GM23338 (cell line): ENCODE results near the gene SLC45A1. TPM values are rescaled to one million over a fixed set of nuclear protein-coding genes. Genes with fewer than 3 reads are reported as not detected.

ENCODE experiments used
- ATAC-seq: fragments of 200-7000 bp; cut with Tn5 transposase; 3 replicates; pipeline ENCODE4 v1.9.1; 2020
- DNase-seq: peaks from one replicate; pipeline ENCODE4 v3.0.0-alpha.2; 2015; ENCODE audit warnings: low spot score
- H2AFZ ChIP-seq: fragments of 200-600 bp; sonication (generic); 2 replicates; pipeline ENCODE4 v1.8.0; 2016; ENCODE audit warnings: antibody characterized with exemption, mild to moderate bottlenecking, moderate library complexity
- H3F3A ChIP-seq: fragments of 200-600 bp; sonication (generic); replicated peaks from 2 replicates; pipeline ENCODE4 v1.8.0; 2017; ENCODE audit warnings: antibody characterized with exemption, mixed run types, low read depth
- H3K27ac ChIP-seq: fragments of 200-600 bp; sonication (generic); 2 replicates; pipeline ENCODE4 v1.6.1; 2016; ENCODE audit warnings: low read depth
- H3K27me3 ChIP-seq: fragments of 200-600 bp; sonication (generic); 2 replicates; pipeline ENCODE4 v1.8.0; 2016; ENCODE audit warnings: mild to moderate bottlenecking, mixed run types, moderate library complexity; ENCODE audit not compliant: insufficient read depth
- H3K36me3 ChIP-seq: fragments of 200-600 bp; sonication (generic); 2 replicates; pipeline ENCODE4 v1.8.0; 2016; ENCODE audit warnings: mild to moderate bottlenecking; ENCODE audit not compliant: insufficient read depth
- H3K4me1 ChIP-seq: fragments of 200-600 bp; sonication (generic); 2 replicates; pipeline ENCODE4 v1.8.0; 2016; ENCODE audit warnings: mild to moderate bottlenecking, moderate library complexity; ENCODE audit not compliant: insufficient read depth
- H3K4me2 ChIP-seq: fragments of 200-600 bp; sonication (generic); 2 replicates; pipeline ENCODE4 v1.7.1; 2017; ENCODE audit warnings: mixed run types
- H3K4me3 ChIP-seq: fragments of 200-600 bp; sonication (generic); 2 replicates; pipeline ENCODE4 v1.6.1; 2016; ENCODE audit warnings: mixed run types
- H3K79me2 ChIP-seq: fragments of 200-600 bp; sonication (generic); replicated peaks from 2 replicates; pipeline ENCODE4 v1.8.0; 2017; ENCODE audit warnings: mild to moderate bottlenecking; ENCODE audit not compliant: insufficient read depth
- H3K9me2 ChIP-seq: fragments of 200-600 bp; sonication (generic); 2 replicates; pipeline ENCODE4 v1.8.0; 2017; ENCODE audit not compliant: insufficient read depth
- H4K20me1 ChIP-seq: fragments of 200-600 bp; sonication (generic); replicated peaks from 2 replicates; pipeline ENCODE4 v1.8.0; 2017; ENCODE audit warnings: mild to moderate bottlenecking; ENCODE audit not compliant: insufficient read depth
- H3K27ac Mint-ChIP-seq: 2 replicates; pipeline ENCODE4 v1.8.0; 2020; ENCODE audit warnings: inconsistent platforms, mild to moderate bottlenecking, moderate library complexity, mixed read lengths
- H3K27me3 Mint-ChIP-seq: 3 replicates; pipeline ENCODE4 v1.8.0; 2022; ENCODE audit warnings: low read depth, mild to moderate bottlenecking, moderate library complexity, mixed read lengths, inconsistent platforms; ENCODE audit not compliant: insufficient read depth, poor library complexity
- H3K36me3 Mint-ChIP-seq: 3 replicates; pipeline ENCODE4 v1.8.0; 2021; ENCODE audit warnings: low read depth, mild to moderate bottlenecking, inconsistent platforms, moderate library complexity, mixed read lengths
- H3K4me1 Mint-ChIP-seq: 3 replicates; pipeline ENCODE4 v1.8.0; 2020; ENCODE audit warnings: mild to moderate bottlenecking, inconsistent platforms, mixed read lengths
- H3K4me3 Mint-ChIP-seq: 3 replicates; pipeline ENCODE4 v1.8.0; 2021; ENCODE audit warnings: moderate library complexity, mild to moderate bottlenecking, inconsistent platforms, mixed read lengths
- H3K9me3 Mint-ChIP-seq: 3 replicates; pipeline ENCODE4 v1.8.0; 2020; ENCODE audit warnings: moderate library complexity, mild to moderate bottlenecking, inconsistent platforms, mixed read lengths
- CREB1 ChIP-seq: fragments of 250-450 bp; sonication (Bioruptor Pico); IDR thresholded peaks from 2 replicates; pipeline ENCODE4 v1.5.0; 2020; ENCODE audit warnings: low read depth, mild to moderate bottlenecking, moderate library complexity
- EZH2 ChIP-seq: fragments of 200-600 bp; sonication (generic); IDR thresholded peaks from one replicate; pipeline ENCODE4 v1.8.0; 2017; ENCODE audit warnings: antibody characterized with exemption, mild to moderate bottlenecking, low read depth; ENCODE audit not compliant: unreplicated experiment
- EZH2phosphoT487 ChIP-seq: fragments of 200-600 bp; sonication (generic); IDR thresholded peaks from one replicate; pipeline ENCODE4 v1.8.1; 2018; ENCODE audit warnings: antibody characterized with exemption; ENCODE audit not compliant: unreplicated experiment
- JUNB ChIP-seq: IDR thresholded peaks from one replicate; pipeline ENCODE4 v1.6.1; 2016; ENCODE audit warnings: antibody characterized with exemption; ENCODE audit not compliant: unreplicated experiment
- STAT1 ChIP-seq: IDR thresholded peaks from one replicate; pipeline ENCODE4 v1.6.1; 2016; ENCODE audit warnings: antibody characterized with exemption; ENCODE audit not compliant: unreplicated experiment
- ZNF331 ChIP-seq: fragments of 250-450 bp; sonication (Bioruptor Pico); IDR thresholded peaks from 2 replicates; pipeline ENCODE4 v1.5.0; 2020; ENCODE audit warnings: low read depth, mild to moderate bottlenecking, moderate library complexity
- polyA plus RNA-seq: library from polyadenylated mRNA; unstranded; fragments of >200 nt; fragmentation: Nextera tagmentation; extraction: Ambion mirVana; gene quantifications from 2 replicates; pipeline ENCODE4 v1.2.1, GENCODE V29; 2016
- total RNA-seq: library from RNA; depleted of rRNA; stranded (reverse); fragments of >200 nt; shearing (Covaris generic); gene quantifications from 2 replicates; pipeline ENCODE4 v1.2.3, GENCODE V29; 2014
- TF ChIP-seq, protein P1 (sequence below), 2 experiments: fragments of 200-600 bp in 1 of 2; sonication (generic) in 1 of 2; conservative IDR thresholded peaks; 2 replicates each; pipeline versions ENCODE4 v1.5.1 to v1.6.1; 2016 to 2017; ENCODE audit warnings: antibody characterized with exemption in 2 of 2, low read depth in 2 of 2, mild to moderate bottlenecking in 2 of 2, moderate library complexity in 1 of 2
- TF ChIP-seq, protein P2 (sequence below): fragments of 250-450 bp; sonication (Bioruptor Pico); IDR thresholded peaks from 2 replicates; pipeline ENCODE4 v1.5.0; 2020; ENCODE audit warnings: mild to moderate bottlenecking, moderate library complexity
- TF ChIP-seq, protein P3 (sequence below): IDR thresholded peaks from 2 replicates; pipeline ENCODE4 v1.6.1; 2016; ENCODE audit warnings: antibody characterized with exemption
- TF ChIP-seq, protein P4 (sequence below): IDR thresholded peaks from one replicate; pipeline ENCODE4 v1.6.1; 2018; ENCODE audit warnings: antibody characterized with exemption; ENCODE audit not compliant: unreplicated experiment

SLC45A1 gene
- total and polyA plus RNA-seq, 2 experiments from 2014 or later: 1.3 to 2.3 TPM

DNA sequence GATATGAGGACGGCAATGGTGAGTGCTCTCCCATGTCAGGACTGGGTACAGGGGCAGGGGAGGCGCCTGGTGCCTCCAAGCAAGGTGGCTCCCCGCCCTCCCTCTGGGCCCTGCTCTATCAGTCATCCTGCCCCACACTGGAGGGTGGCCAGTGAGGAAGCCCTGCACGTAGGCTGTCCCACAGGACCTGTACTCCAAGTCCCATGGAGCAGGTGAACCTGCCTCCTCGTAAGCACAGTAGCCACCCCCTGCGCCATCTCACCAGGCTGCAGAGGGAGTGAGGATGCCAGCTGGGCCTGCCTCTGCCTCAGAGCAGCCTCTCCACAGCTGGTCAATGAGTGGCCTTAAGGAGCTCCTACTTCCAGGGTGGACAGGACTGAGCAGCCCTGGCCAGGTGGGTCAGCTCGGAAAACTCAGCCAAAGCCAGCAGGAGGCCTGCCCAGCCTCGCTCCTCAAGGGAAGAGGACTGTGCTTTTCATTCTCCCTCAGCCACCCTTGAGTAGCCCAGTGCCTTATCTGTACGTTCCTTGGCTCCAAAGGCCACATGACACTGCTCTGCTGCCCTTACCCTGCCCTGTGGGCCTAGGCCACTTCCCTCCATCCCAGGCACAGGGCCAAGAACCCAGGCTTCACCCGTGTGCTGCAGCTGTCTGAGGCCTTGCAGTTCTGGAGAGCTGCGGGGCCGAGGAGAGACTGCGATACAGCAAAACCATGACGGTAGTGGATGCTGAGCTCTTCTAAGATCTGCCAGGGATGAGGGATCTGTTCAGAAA lies 39.6 kb downstream of the SLC45A1 start:
- ATAC-seq (no peak), DNase-seq (no peak)
- no peak overlapping the region for H3K27ac Mint-ChIP-seq
- Histone ChIP-seq H3K36me3 (peaks cover 13% of the 10 kb centered on the region), H3K4me1 (0 out of 2 replicates have a peak, but pooled peaks cover 4% of the 10 kb centered on the region), H4K20me1 (peaks cover 9% of the 10 kb centered on the region; the same call in 1 of the 2 replicates), H3K79me2 (no peaks in the 10 kb centered on the region), H3F3A (peaks cover 16% of the 10 kb centered on the region; the same call in 1 of the 2 replicates), H3K4me2 (no peak overlapping the region), H3K27me3 (no peaks in the 10 kb centered on the region), H3K27ac (no peak overlapping the region), H3K9me2 (no peaks in the 10 kb centered on the region), H3K4me3 (no peak overlapping the region), H2AFZ (no peak overlapping the region)
- H3K4me3 Mint-ChIP-seq: no peak overlapping the region
- H3K36me3 Mint-ChIP-seq: peaks cover 62% of the 10 kb centered on the region
- TF ChIP-seq CREB1 (CRISPR knock-in tag) (no peak), EZH2phosphoT487 (no peak), EZH2 (no peak), ZNF331 (no peak), JUNB (no peak), STAT1 (no peak)
- TF ChIP-seq, protein P1, sequence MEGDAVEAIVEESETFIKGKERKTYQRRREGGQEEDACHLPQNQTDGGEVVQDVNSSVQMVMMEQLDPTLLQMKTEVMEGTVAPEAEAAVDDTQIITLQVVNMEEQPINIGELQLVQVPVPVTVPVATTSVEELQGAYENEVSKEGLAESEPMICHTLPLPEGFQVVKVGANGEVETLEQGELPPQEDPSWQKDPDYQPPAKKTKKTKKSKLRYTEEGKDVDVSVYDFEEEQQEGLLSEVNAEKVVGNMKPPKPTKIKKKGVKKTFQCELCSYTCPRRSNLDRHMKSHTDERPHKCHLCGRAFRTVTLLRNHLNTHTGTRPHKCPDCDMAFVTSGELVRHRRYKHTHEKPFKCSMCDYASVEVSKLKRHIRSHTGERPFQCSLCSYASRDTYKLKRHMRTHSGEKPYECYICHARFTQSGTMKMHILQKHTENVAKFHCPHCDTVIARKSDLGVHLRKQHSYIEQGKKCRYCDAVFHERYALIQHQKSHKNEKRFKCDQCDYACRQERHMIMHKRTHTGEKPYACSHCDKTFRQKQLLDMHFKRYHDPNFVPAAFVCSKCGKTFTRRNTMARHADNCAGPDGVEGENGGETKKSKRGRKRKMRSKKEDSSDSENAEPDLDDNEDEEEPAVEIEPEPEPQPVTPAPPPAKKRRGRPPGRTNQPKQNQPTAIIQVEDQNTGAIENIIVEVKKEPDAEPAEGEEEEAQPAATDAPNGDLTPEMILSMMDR (conservative IDR thresholded peaks at IDR 0.05; ENCODE audit: low read depth in 2 of 2): no peak
- TF ChIP-seq, protein P2, sequence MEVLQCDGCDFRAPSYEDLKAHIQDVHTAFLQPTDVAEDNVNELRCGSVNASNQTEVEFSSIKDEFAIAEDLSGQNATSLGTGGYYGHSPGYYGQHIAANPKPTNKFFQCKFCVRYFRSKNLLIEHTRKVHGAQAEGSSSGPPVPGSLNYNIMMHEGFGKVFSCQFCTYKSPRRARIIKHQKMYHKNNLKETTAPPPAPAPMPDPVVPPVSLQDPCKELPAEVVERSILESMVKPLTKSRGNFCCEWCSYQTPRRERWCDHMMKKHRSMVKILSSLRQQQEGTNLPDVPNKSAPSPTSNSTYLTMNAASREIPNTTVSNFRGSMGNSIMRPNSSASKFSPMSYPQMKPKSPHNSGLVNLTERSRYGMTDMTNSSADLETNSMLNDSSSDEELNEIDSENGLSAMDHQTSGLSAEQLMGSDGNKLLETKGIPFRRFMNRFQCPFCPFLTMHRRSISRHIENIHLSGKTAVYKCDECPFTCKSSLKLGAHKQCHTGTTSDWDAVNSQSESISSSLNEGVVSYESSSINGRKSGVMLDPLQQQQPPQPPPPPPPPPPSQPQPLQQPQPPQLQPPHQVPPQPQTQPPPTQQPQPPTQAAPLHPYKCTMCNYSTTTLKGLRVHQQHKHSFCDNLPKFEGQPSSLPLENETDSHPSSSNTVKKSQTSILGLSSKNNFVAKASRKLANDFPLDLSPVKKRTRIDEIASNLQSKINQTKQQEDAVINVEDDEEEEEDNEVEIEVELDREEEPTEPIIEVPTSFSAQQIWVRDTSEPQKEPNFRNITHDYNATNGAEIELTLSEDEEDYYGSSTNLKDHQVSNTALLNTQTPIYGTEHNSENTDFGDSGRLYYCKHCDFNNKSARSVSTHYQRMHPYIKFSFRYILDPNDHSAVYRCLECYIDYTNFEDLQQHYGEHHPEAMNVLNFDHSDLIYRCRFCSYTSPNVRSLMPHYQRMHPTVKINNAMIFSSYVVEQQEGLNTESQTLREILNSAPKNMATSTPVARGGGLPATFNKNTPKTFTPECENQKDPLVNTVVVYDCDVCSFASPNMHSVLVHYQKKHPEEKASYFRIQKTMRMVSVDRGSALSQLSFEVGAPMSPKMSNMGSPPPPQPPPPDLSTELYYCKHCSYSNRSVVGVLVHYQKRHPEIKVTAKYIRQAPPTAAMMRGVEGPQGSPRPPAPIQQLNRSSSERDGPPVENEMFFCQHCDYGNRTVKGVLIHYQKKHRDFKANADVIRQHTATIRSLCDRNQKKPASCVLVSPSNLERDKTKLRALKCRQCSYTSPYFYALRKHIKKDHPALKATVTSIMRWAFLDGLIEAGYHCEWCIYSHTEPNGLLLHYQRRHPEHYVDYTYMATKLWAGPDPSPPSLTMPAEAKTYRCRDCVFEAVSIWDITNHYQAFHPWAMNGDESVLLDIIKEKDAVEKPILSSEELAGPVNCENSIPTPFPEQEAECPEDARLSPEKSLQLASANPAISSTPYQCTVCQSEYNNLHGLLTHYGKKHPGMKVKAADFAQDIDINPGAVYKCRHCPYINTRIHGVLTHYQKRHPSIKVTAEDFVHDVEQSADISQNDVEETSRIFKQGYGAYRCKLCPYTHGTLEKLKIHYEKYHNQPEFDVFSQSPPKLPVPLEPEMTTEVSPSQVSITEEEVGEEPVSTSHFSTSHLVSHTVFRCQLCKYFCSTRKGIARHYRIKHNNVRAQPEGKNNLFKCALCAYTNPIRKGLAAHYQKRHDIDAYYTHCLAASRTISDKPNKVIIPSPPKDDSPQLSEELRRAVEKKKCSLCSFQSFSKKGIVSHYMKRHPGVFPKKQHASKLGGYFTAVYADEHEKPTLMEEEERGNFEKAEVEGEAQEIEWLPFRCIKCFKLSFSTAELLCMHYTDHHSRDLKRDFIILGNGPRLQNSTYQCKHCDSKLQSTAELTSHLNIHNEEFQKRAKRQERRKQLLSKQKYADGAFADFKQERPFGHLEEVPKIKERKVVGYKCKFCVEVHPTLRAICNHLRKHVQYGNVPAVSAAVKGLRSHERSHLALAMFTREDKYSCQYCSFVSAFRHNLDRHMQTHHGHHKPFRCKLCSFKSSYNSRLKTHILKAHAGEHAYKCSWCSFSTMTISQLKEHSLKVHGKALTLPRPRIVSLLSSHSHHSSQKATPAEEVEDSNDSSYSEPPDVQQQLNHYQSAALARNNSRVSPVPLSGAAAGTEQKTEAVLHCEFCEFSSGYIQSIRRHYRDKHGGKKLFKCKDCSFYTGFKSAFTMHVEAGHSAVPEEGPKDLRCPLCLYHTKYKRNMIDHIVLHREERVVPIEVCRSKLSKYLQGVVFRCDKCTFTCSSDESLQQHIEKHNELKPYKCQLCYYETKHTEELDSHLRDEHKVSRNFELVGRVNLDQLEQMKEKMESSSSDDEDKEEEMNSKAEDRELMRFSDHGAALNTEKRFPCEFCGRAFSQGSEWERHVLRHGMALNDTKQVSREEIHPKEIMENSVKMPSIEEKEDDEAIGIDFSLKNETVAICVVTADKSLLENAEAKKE (CRISPR knock-in tag): no peak
- TF ChIP-seq, protein P3, sequence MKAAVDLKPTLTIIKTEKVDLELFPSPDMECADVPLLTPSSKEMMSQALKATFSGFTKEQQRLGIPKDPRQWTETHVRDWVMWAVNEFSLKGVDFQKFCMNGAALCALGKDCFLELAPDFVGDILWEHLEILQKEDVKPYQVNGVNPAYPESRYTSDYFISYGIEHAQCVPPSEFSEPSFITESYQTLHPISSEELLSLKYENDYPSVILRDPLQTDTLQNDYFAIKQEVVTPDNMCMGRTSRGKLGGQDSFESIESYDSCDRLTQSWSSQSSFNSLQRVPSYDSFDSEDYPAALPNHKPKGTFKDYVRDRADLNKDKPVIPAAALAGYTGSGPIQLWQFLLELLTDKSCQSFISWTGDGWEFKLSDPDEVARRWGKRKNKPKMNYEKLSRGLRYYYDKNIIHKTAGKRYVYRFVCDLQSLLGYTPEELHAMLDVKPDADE: no peak
- TF ChIP-seq, protein P4, sequence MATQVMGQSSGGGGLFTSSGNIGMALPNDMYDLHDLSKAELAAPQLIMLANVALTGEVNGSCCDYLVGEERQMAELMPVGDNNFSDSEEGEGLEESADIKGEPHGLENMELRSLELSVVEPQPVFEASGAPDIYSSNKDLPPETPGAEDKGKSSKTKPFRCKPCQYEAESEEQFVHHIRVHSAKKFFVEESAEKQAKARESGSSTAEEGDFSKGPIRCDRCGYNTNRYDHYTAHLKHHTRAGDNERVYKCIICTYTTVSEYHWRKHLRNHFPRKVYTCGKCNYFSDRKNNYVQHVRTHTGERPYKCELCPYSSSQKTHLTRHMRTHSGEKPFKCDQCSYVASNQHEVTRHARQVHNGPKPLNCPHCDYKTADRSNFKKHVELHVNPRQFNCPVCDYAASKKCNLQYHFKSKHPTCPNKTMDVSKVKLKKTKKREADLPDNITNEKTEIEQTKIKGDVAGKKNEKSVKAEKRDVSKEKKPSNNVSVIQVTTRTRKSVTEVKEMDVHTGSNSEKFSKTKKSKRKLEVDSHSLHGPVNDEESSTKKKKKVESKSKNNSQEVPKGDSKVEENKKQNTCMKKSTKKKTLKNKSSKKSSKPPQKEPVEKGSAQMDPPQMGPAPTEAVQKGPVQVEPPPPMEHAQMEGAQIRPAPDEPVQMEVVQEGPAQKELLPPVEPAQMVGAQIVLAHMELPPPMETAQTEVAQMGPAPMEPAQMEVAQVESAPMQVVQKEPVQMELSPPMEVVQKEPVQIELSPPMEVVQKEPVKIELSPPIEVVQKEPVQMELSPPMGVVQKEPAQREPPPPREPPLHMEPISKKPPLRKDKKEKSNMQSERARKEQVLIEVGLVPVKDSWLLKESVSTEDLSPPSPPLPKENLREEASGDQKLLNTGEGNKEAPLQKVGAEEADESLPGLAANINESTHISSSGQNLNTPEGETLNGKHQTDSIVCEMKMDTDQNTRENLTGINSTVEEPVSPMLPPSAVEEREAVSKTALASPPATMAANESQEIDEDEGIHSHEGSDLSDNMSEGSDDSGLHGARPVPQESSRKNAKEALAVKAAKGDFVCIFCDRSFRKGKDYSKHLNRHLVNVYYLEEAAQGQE: no peak
- H3K27me3 Mint-ChIP-seq: peaks cover 10% of the 10 kb centered on the region
- H3K9me3 Mint-ChIP-seq: no peaks in the 10 kb centered on the region
- peaks cover 12% of the 10 kb centered on the region for H3K4me1 Mint-ChIP-seq
